GM18508 (cell line): ENCODE data around the gene RASL11A.
"Not testable (repeated sequence)": the region's sequence is repeated elsewhere in the genome, so short reads cannot be mapped to it uniquely, and the experiment has no call there.

ENCODE experiments used
- ATAC-seq: cut with Tn5 transposase; IDR thresholded peaks from one replicate; pipeline ENCODE4 v1.9.1; 2021; ENCODE audit warnings: moderate number of reproducible peaks; ENCODE audit not compliant: insufficient read depth, unreplicated experiment

Gene RASL11A

DNA sequence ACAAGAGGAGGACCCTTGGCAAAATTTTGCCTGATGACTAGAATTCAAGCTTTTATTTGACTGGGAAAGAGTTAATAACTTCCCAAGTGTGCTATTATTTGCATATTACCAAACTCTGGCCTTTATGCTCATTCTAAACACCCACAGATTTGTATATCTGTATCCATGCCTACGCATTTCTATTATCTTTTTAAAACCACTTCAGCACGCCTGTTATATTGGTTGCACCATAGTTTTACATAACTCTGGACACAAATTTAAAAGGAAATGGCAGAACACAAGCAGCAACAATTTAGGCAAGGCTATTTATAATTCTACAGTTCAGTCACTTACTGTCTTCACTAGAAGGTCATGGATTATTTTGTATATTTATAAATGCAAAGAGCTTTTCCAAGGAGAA lies 3.7 kb upstream of the RASL11A start:
- no peak for ATAC-seq

DNA sequence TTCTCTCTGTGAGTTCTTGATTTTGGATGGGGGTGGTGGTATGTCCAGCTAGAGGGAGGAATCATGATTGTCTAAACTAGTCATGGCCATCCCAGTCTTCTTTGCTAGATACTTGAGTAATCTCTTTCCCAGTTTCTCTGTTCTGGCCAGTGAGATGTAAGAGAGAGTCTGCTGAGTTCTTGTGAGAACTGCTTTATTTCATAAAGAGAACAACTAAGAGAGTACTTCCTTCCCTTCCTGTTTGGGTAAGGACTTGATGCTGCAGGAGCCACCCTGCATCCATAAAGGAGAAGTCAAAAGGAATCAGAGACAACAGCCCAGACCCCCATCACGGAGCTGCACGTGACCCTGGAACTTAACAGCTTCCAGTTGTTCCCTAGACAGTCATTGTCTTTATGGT lies 3.0 kb upstream of the RASL11A start:
- ATAC-seq: no peak

DNA sequence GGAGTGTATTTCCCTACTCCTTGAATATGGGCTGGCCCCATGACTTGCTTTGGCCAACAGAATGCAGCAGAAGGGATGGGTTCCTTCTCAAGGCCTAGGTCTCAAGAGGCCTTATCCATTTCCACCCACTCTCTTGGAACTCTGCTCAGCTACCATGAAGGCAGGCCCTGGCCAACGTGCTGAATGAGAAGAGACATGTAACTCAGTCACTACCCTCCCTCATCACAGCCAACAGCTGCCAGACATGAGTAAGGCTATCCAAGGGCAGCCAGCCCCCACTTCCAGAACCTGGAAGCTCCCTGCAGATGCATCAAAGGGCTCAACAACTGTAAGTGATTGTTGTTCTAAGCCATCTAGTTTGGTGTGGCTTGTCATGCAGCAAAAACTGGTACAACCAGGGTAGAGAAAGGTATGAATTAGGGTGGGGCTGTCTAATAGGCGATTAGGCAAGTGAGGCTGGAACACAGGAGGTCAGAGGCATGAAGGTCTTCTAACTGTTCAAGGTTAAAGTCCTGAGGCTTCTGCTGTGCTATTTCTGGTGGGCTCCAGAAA lies 1.4 kb upstream of the RASL11A start:
- no peak for ATAC-seq

DNA sequence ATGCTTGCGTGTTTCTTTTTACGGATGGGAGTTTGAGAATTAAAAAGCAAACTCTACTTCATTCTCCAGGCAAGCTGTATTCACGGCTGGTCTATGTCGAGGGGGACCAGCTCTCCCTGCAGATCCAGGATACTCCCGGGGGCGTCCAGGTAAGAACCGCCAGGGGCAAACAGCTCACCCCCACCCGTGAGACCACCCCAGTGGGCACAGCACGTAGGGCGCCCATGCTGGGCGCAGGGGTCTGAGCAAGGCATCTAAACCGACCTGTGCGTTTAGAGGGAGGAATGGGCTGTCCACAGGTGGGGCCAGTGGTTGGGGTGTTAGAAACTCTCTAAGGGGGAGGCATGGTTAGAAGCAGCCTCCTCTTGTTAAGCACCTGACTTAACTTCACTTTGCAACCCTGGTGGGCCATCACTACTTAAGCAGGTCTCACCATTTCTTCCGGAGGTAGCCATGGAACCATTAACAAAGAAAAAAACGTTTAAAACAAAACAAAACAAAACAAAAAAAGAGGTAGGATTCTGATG lies 1.0 kb downstream of the RASL11A start:
- no peak for ATAC-seq

DNA sequence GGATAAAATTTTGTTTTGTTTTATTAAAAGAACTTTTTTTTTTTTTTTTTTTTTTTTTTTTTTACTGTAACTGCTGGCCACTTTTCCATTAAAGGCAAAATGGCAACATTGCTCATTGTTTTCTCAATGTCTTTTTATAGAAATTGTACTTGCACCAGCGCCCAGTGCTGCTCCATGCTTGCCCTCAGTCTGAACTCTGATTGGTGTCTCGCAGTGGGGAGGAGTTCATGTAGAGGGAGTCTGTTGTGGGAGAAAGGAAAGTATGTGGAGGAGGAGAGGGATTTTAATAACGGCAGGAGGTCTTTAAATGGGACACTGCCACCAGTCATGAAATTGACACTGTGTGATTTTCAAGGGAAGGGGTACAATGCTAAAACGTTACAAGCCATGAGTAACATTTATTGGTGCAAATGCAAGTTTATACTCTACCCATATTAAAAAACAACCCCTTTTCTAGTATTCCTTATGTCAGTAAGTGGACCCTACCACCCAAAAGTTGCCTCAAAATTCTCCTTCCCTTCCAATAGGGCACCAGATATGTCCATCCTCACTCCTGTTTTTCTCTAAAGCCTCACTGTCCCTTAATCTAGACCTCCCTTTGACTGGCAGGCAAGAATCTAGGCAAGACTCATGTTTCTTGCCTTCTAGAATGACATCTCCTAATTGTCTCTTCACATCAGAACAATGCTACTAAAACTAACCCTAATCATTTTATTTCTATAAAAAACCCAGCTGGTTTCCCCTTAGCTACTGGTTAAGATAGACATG lies 3.2 kb downstream of the RASL11A start:
- no peak for ATAC-seq

DNA sequence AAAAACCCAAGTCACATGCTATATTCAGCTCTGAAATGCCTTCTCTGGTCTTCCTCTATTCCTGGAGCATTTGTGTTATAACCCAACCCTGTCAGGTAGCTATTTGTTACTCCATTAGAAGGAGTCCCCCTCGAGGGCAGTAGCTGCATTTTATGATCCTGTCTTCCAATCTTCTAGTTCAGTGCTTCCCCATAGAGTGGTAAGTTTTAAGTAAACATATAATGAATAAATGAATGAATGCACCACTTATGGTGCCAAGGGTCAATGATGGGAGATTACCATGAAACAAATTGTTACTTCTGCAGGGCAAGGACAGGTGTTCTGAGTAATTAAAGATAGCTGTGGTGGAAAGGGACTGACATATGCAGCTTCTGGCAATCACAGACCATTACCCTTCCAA lies 4.0 kb downstream of the RASL11A start:
- ATAC-seq: no peak

DNA sequence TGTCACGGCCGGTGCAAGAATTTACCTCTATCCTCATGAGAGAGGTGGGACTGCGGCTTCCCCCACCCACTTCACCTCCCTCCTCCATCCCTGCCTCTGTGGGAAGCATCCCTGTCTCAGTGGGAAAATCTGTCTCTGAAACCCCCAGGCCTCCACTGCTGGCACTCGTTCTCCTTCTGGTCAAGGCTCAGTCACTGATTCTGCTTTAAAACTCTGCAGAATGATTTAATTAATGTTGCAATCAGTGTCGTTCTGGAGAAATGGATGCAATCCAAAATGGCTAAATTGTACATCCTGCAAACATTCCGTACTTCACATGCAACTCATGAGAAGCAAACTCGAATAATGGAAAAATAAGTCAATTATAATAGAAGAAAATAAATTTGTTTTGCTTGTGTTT lies 5.6 kb downstream of the RASL11A start:
- ATAC-seq: no peak

DNA sequence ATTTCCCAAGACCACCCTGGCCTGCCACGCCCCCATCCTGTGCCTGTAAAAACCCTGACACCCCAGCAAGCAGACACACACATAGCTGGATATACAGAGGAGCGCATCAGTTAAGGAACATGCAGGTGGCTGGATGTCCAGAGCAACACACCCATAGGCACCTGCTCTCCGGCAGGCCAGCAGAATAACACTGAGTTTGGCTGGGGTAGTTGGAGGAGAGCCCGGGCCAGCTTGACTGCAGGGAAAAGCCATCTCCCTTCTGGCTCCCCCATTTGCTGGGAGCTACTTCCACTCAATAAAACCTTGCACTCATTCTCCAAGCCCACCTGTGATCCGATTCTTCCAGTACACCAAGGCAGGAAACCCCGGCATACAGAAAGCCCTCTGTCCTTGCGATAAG lies 8.9 kb downstream of the RASL11A start:
- ATAC-seq: no peak

DNA sequence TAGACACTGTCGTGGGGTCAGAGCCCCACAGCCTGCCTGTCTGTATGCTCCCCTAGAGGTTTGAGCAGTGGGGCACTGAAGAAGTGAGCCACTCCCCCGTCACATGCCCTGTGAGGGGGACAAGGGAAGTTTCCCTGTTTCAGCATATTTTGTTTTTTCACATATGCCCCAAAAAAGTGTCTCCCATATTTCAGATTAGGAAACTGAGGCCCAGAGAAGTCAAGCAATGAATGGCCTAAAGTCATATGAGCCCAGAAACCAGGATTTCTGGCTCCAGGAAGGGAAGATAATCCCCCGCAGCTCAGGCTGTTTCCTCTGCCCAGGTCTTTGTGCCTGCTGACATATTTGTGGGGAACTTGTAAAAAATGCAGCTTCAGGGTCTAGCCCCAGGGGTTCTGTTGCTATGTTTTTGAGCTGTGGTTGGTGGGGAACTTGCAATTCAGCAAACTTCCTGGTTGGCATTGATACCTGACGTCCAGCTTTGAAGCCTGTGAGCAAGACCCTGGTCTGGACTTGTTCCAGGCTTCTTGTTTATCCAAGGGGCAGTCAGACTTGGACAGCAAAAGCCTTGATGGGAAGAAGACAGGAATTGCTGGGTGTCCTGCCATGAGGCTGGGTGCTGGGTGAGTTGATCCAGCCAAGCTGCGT lies 9.5 kb downstream of the RASL11A start:
- no peak for ATAC-seq

DNA sequence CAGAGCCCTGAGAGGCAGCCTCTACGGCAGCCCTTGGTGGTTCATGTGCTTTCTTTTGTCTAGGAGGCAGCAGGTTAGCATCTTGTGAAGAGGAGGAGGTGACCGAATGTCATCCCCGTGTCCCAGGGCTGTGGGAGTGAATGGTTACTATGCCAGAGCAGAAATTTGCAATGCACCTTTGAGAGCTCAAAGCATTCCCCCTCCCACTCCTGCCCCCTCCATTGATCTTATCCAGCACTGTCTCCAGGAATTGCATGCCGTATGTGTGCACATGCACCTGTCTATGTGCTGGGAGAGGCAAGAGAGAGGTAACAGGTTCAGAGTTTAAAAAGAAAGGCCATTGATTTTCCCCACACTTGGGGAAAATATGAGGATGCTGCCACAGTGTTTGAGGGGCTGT lies 10.2 kb downstream of the RASL11A start:
- no peak for ATAC-seq

DNA sequence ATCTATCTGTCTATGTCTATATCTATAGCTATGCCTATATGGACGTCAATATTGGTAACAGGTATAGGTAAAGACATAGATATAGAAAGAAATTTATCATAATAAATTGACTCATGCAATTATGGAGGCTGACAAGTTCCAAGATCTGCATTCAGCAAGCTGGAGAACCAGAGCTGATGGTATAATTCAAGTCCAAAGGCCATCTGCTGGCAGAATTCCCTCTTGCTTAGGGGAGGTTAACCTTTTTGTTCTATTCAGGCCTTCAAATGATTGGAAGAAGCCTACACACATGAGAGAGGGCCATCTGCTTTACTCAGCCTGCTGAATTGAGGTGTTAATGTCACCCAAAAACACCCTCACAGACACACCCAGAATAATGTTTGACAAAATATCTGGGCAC lies 10.8 kb downstream of the RASL11A start:
- ATAC-seq: no peak

DNA sequence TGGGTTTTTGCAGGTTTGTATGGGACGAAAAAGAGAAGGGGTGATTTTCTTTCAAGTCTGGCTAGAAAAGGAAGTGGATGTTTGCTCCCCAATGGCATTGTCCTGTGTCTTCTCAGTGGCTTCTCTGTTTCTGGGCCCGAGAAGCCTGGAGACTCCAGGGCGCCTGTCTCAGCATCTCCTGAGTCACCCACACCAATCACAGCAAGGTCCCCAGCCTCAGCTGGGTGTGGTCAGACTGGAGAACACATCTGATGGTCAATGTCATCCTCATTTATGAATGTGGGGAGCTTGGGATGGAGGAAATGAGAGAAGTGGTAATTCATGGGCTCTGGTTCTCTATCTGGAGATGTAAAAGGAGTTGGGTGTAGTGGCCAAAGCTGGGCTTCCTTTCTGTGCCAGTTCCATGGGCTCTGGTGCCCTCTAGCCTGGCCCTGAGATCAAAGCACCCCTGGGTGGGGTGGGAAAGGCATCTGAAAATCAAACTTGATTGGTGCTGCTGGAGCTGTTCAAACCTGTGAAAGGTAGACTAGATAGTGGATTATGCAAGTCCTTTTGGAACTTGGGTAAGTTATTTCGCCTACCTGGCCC lies 13.4 kb downstream of the RASL11A start:
- no peak for ATAC-seq

DNA sequence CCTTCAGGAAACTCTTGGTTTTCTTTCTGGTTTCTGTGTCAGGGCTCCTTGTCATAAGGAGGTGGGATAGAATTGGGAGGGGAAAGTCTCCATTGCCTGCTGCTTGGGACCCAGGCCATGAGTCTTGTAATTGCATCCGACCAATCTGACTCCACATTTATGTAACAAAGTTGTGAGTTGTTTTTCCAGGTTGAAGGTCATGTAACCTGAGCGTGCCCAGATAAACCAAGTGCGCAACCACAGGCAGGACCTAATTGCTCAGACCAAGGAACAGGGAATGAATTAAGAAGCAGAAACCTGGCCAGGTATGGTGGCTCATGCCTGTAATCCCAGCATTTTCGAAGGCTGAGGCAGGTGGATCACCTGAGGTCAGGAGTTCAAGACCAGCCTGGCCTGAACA lies 17.8 kb downstream of the RASL11A start:
- no peak for ATAC-seq

DNA sequence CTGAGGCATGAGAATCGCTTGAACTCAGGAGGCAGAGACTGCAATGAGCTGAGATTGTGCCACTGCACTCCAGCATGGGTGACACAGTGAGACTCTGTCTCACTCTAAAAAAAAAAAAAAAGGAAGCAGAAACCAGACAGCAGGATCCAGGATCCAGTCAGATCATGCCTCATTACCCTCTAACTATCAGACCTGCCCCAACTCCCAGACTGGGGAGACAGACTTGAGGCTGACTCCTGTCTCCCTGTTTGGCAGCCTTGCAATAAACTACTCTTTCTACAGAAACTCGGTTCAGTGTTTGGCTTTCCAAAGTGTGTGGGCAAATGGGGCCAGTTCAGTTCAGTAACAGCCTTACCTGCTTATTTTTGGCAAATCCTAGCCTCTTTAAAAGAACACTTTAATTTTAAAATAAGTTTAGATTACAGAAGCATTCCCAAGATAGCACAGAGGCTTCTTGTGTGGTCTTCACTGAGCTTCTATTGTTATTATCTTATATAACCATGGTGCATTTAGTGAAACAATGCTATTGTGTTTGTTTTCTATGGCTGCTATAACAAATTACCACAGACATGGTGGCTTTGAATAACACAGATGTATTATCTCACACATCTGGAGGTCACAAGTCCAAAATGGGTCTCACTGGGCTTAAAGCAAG lies 18.5 kb downstream of the RASL11A start:
- ATAC-seq: no peak

DNA sequence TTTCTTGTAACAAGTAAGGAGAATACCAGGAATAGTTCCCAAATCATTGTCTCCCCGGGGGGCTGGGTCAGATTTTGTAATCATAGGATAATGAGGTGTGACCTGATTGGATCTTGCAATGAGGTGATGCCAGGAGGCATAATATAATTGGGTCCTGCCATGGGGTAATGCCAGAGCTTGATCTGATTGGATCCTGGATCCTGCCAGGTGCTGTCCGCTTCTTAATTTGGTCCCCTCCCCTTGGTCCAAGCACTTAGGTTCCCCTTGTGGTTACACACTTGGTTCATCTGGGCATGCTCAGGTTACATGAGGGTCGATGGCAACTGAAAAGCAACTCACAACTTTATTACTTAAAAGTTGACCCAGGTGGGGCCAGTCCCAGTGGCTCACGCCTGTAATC lies 20.1 kb downstream of the RASL11A start:
- ATAC-seq: no peak

DNA sequence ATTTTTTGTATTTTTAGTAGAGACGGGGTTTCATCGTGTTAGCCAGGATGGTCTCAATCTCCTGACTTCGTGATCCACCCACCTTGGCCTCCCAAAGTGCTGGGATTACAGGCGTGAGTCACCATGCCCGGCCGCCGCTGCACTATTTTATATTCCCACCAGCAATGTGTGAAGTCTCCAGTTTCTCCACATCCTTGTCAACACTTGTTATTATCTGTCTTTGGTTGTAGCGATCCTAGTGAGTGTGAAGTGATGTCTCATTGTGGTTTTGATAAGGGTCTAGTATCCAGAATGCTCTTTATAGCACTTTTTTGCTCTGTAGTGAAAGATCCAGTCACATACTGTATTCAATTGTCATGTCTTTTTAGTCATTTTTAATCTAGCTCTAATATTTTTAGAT lies 21.3 kb downstream of the RASL11A start:
- not testable (repeated sequence) for ATAC-seq

DNA sequence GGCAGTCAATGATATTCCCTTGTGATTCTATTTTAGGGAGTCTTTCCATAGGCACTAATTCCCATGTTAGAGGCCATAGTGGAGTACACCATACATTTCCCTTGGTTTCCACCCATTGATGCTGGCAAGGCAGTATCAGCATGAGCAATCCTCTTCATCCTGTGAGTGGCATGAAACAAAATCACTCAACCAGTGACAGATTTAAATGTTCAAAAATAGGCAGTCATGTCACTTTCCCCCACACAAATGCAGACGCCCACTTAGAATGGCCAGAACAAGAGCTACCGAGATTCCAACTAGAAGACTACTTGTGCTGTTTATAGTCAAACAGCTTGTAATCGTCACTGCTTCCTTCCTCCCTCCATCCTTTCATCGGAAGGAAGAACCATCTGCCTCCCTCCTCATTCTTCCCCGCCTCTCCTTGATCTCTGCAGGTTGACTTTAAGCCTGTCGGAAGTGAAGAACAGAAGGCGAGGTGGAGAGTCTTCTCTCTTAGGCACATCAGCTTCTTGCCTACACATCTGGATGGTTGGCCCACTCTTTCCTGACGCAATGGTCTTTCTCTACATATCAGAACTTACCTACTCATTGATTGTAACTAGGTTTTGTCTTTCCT lies 22.6 kb downstream of the RASL11A start:
- no peak for ATAC-seq

DNA sequence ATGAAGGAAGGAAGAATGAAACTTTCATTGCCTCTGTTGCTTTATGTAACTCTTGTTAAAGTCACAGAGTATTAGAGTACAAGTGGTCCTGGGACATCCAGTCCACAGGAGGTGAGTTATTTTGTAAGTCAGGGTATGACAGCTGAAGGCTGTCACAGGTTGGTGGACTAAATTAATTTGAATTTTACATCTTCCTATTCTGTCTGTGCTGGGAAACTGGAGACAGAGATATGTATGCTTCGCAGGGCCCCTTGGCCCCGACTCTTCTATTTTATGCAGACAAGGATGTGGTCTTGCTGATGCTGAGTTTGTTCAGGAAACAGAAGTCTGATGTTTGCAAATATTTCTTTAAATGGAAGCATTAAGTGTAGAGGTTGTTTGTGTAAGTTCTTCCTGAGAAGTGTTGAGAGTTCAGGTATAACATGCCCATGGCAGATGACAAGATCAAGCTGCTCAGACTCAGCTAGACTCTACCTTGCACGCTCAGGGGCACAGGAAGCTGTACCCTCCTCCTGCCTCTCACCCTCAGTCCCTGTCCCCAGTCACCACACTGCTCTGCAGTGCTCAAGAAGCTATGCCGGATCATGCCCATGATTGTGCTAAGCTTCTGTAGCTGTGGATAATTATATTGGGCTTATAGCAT lies 23.4 kb downstream of the RASL11A start:
- no peak for ATAC-seq

DNA sequence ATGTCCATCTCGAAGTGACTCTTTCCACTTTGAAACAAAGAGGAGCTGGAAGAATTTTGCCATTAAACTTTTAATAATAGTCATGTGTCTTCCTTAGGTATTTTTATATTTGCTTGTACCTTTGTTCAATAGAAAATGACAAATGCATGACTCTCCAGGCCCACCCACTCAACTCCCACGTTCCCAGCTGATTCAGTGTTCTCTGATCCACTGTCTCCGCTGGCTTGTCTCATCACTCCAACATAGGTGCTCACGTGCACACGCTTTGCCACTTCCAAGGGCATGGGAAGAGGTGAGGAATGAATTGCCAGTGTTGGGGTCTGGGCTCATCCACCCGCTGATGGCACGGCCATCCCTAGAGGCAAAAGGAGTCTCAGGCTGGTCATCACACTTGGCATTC lies 24.5 kb downstream of the RASL11A start:
- no peak for ATAC-seq

DNA sequence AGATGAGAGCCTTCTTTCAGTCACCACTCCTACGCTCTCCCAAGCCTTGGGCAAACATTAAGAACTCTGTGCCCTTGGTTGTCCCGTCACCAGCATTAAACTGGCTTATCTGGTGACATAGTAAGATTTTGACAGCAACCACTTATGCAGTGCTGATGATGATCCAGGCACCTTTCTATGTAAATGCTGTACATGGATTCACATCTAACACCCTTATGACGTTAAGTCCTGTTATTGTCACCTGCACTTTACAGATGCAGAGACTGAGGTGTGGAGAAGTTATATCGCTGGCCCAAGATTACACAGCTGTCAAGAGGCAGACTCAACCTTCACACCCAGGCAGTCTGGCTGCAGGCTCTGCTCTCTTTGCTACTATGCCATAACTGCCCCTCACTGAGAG lies 25.0 kb downstream of the RASL11A start:
- no peak for ATAC-seq
